ENCODE results near the gene NCAPD2. TPM values are rescaled to one million over a fixed set of nuclear protein-coding genes. Genes with fewer than 3 reads are reported as not detected.

The NCAPD2 gene
- total RNA-seq, 2 donors from 2014 or later: 90.3 to 150 TPM

DNA sequence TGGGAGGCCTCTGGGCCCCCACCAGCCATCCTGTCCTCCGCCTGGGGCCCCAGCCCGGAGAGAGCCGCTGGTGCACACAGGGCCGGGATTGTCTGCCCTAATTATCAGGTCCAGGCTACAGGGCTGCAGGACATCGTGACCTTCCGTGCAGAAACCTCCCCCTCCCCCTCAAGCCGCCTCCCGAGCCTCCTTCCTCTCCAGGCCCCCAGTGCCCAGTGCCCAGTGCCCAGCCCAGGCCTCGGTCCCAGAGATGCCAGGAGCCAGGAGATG is 39.7 kb downstream of the NCAPD2 start:
- H3K27ac ChIP-seq (ENCODE audit: low read depth, low read length): peak overlapping the region; percentile 92
- no peak for DNase-seq
- Mint-ChIP-seq H3K4me1 (peaks cover 32% of the 10 kb centered on the region), H3K36me3 (ENCODE audit: low read depth) (peaks cover 73% of the 10 kb centered on the region), H3K9me3 (no peaks in the 10 kb centered on the region), H3K27ac (peak overlapping the region; percentile 94), H3K4me3 (peak overlapping the region; percentile 96), H3K27me3 (ENCODE audit: insufficient read depth) (no peaks in the 10 kb centered on the region)
- peak overlapping the region; percentile 95 for H3K4me3 ChIP-seq (ENCODE audit: low read length)
- H3K36me3 ChIP-seq (ENCODE audit: control insufficient read depth, insufficient read depth, low read length): peaks cover 70% of the 10 kb centered on the region
- H3K9me3 ChIP-seq (ENCODE audit: control insufficient read depth, low read length): no peaks in the 10 kb centered on the region
- peaks cover 3% of the 10 kb centered on the region for H3K4me1 ChIP-seq (ENCODE audit: control insufficient read depth, insufficient read depth, low read length)
- TF ChIP-seq CTCF (conservative IDR thresholded peaks at IDR 0.05): no peak
- H3K9ac ChIP-seq (ENCODE audit: extremely low read depth, low read length, poor library complexity, severe bottlenecking): peak overlapping the region; percentile 96
- WGBS, 2 experiments (ENCODE audit: insufficient coverage in 1 of 2, insufficient read length in 1 of 2): 0 to 11% methylated on average over 1 to 9 of the region's 9 CpGs
- no peaks in the 10 kb centered on the region for H3K27me3 ChIP-seq (ENCODE audit: control insufficient read depth, insufficient read depth, low read length, poor library complexity, severe bottlenecking)

DNA sequence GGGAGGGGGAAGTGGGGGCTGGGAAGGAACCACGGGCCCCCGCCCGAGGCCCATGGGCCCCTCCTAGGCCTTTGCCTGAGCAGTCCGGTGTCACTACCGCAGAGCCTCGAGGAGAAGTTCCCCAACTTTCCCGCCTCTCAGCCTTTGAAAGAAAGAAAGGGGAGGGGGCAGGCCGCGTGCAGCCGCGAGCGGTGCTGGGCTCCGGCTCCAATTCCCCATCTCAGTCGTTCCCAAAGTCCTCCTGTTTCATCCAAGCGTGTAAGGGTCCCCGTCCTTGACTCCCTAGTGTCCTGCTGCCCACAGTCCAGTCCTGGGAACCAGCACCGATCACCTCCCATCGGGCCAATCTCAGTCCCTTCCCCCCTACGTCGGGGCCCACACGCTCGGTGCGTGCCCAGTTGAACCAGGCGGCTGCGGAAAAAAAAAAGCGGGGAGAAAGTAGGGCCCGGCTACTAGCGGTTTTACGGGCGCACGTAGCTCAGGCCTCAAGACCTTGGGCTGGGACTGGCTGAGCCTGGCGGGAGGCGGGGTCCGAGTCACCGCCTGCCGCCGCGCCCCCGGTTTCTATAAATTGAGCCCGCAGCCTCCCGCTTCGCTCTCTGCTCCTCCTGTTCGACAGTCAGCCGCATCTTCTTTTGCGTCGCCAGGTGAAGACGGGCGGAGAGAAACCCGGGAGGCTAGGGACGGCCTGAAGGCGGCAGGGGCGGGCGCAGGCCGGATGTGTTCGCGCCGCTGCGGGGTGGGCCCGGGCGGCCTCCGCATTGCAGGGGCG is 40.2 kb downstream of the NCAPD2 start, which contains the start of gene GAPDH:
TSS of gene GAPDH (plus strand) at position 595 of the 772 bp plus-strand sequence. CDS start 316 bp downstream, outside the sequence.
- H3K36me3 ChIP-seq (ENCODE audit: control insufficient read depth, insufficient read depth, low read length): peaks cover 69% of the 10 kb centered on the region
- peak within 1 kb of the TSS; percentile 96 for H3K9ac ChIP-seq (ENCODE audit: extremely low read depth, low read length, poor library complexity, severe bottlenecking)
- peak within 1 kb of the TSS; percentile 96 for H3K4me3 Mint-ChIP-seq
- peak within 1 kb of the TSS; percentile 95 for H3K4me3 ChIP-seq (ENCODE audit: low read length)
- H3K9me3 ChIP-seq (ENCODE audit: control insufficient read depth, low read length): no peaks in the 10 kb centered on the region
- peak; percentile 98 for DNase-seq
- no peaks in the 10 kb centered on the region for H3K27me3 Mint-ChIP-seq (ENCODE audit: insufficient read depth)
- peak within 1 kb of the TSS; percentile 99 for H3K27ac Mint-ChIP-seq
- peaks cover 32% of the 10 kb centered on the region for H3K4me1 Mint-ChIP-seq
- no peak for TF ChIP-seq CTCF (conservative IDR thresholded peaks at IDR 0.05)
- no peaks in the 10 kb centered on the region for H3K27me3 ChIP-seq (ENCODE audit: control insufficient read depth, insufficient read depth, low read length, poor library complexity, severe bottlenecking)
- no peaks in the 10 kb centered on the region for H3K9me3 Mint-ChIP-seq
- peak within 1 kb of the TSS; percentile 92 for H3K27ac ChIP-seq (ENCODE audit: low read depth, low read length)
- H3K4me1 ChIP-seq (ENCODE audit: control insufficient read depth, insufficient read depth, low read length): peaks cover 3% of the 10 kb centered on the region
- peaks cover 69% of the 10 kb centered on the region for H3K36me3 Mint-ChIP-seq (ENCODE audit: low read depth)
- WGBS, 2 experiments (ENCODE audit: insufficient coverage in 1 of 2, insufficient read length in 1 of 2): 0% methylated on average over 18 to 62 of the region's 62 CpGs

DNA sequence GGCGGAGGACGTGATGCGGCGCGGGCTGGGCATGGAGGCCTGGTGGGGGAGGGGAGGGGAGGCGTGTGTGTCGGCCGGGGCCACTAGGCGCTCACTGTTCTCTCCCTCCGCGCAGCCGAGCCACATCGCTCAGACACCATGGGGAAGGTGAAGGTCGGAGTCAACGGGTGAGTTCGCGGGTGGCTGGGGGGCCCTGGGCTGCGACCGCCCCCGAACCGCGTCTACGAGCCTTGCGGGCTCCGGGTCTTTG is 40.7 kb downstream of the NCAPD2 start:
- no peaks in the 10 kb centered on the region for H3K27me3 Mint-ChIP-seq (ENCODE audit: insufficient read depth)
- Histone ChIP-seq H3K4me3 (ENCODE audit: low read length) (peak overlapping the region; percentile 95), H3K9me3 (ENCODE audit: control insufficient read depth, low read length) (no peaks in the 10 kb centered on the region), H3K9ac (ENCODE audit: extremely low read depth, low read length, poor library complexity, severe bottlenecking) (peak overlapping the region; percentile 96), H3K4me1 (ENCODE audit: control insufficient read depth, insufficient read depth, low read length) (peaks cover 3% of the 10 kb centered on the region), H3K27me3 (ENCODE audit: control insufficient read depth, insufficient read depth, low read length, poor library complexity, severe bottlenecking) (no peaks in the 10 kb centered on the region), H3K36me3 (ENCODE audit: control insufficient read depth, insufficient read depth, low read length) (peaks cover 65% of the 10 kb centered on the region), H3K27ac (ENCODE audit: low read depth, low read length) (peak overlapping the region; percentile 92)
- no peak for TF ChIP-seq CTCF (conservative IDR thresholded peaks at IDR 0.05)
- H3K4me1 Mint-ChIP-seq: peaks cover 32% of the 10 kb centered on the region
- no peak for DNase-seq
- peak overlapping the region; percentile 99 for H3K27ac Mint-ChIP-seq
- H3K36me3 Mint-ChIP-seq (ENCODE audit: low read depth): peaks cover 68% of the 10 kb centered on the region
- H3K4me3 Mint-ChIP-seq: peak overlapping the region; percentile 96
- 0% methylated on average over 10 to 23 of the region's 25 CpGs for WGBS, 2 experiments (ENCODE audit: insufficient coverage in 1 of 2, insufficient read length in 1 of 2)
- no peaks in the 10 kb centered on the region for H3K9me3 Mint-ChIP-seq
